HL-60 (cell line): ENCODE results near the gene ATOSB.

Experiments used
- CTCF ChIP-seq: IDR thresholded peaks from one replicate; pipeline ENCODE4 v1.5.1; 2011; ENCODE audit warnings: low read length, control low read depth, inconsistent platforms; ENCODE audit not compliant: insufficient read depth
- POLR2AphosphoS5 ChIP-seq: IDR thresholded peaks from 2 replicates; pipeline ENCODE4 v1.6.1; 2012; ENCODE audit warnings: low read depth
- REST ChIP-seq: IDR thresholded peaks from 2 replicates; pipeline ENCODE4 v1.6.1; 2012; ENCODE audit warnings: low read depth; ENCODE audit not compliant: insufficient replicate concordance

GRCh38 chr9:35106343-35106730 is 9.3 kb downstream of the ATOSB start:
- no peak for TF ChIP-seq CTCF
- no peak for TF ChIP-seq POLR2AphosphoS5
- no peak for TF ChIP-seq REST
